Right atrium auricular region (tissue), 2 donors: ENCODE measurements around the gene MYMK. TPM values are rescaled to one million over a fixed set of nuclear protein-coding genes. Genes with fewer than 3 reads are reported as not detected.
A peak's percentile ranks its signal among the peaks of the same experiment; 100 is the strongest.
"Not testable (repeated sequence)": the region's sequence is repeated elsewhere in the genome, so short reads cannot be mapped to it uniquely, and the experiment has no call there.

ENCODE experiments used
- DNase-seq: peaks from one replicate; pipeline ENCODE4 v3.0.0-alpha.2; 2019; ENCODE audit warnings: low spot score
- H3K27ac ChIP-seq, 2 donors: fragments of 200-600 bp; sonication (generic); 1 replicate in 1 of 2; 2 replicates in 1 of 2; pipeline ENCODE4 v1.5.1; 2016 to 2019
- H3K27me3 ChIP-seq, 2 donors: fragments of 200-600 bp; sonication (generic); one replicate each; pipeline versions ENCODE4 v1.5.1 to v1.6.0; 2017 to 2019
- H3K36me3 ChIP-seq: fragments of 200-600 bp; sonication (generic); one replicate; pipeline ENCODE4 v1.5.1; 2016
- H3K4me1 ChIP-seq, 2 donors: fragments of 200-600 bp; sonication (generic); one replicate each; pipeline versions ENCODE4 v1.5.1 to v1.6.0; 2017 to 2019
- H3K4me3 ChIP-seq, 2 donors: fragments of 200-600 bp; sonication (generic); 1 replicate in 1 of 2; 2 replicates in 1 of 2; pipeline ENCODE4 v1.5.1; 2017 to 2019; ENCODE audit warnings: mild to moderate bottlenecking in 1 of 2, moderate library complexity in 1 of 2
- H3K9me3 ChIP-seq, 2 donors: fragments of 200-600 bp; sonication (generic); one replicate each; pipeline ENCODE4 v1.5.1; 2019
- CTCF ChIP-seq, 2 donors: fragments of 200-600 bp; sonication (generic); IDR thresholded peaks; one replicate each; pipeline ENCODE4 v1.5.1; 2019; ENCODE audit warnings: antibody characterized with exemption in 2 of 2
- total RNA-seq, 2 donors: library from RNA; depleted of rRNA; stranded (reverse); fragments of >200 nt; gene quantifications; one replicate each; pipeline ENCODE4 v1.1.0, GENCODE V29; 2016

Gene MYMK
- total RNA-seq, 2 donors from 2014 or later, result not detected

DNA sequence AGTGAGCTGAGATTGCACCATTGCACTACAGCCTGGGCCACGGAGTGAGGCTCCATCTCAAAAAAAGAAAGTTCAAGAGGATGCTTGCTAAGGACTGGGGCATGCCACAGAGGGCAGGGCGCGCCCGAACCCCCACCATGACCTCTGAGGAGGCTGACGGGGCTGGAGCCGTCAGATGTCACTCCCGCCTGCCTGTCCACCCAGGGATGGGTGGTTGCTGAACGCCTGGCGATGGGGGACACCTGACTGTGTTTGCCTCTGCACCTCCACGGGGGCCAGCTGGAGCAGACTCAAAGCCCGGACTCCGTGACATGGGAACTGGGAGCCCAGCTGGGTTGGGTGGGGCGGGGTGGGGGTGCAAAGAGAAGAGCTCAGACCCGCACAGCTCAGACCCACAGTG, 41.6 kb upstream of the MYMK start:
- Histone ChIP-seq H3K27me3 (no peaks in the 10 kb centered on the region), H3K4me1 (peaks cover 0 to 22% of the 10 kb centered on the region in 2 donors), H3K36me3 (peaks cover 10% of the 10 kb centered on the region), H3K27ac (no peak overlapping the region), H3K9me3 (no peaks in the 10 kb centered on the region), H3K4me3 (no peak overlapping the region)
- no peak for DNase-seq
- TF ChIP-seq CTCF (IDR thresholded peaks at IDR 0.05), result no peak

GRCh38 chr9:133564451-133565116, 39.8 kb upstream of the MYMK start:
- Histone ChIP-seq H3K27me3 (no peaks in the 10 kb centered on the region), H3K27ac (peak overlapping the region; percentile 39 to 78), H3K4me3 (no peak overlapping the region), H3K9me3 (no peaks in the 10 kb centered on the region), H3K4me1 (peaks cover 0 to 38% of the 10 kb centered on the region in 2 donors), H3K36me3 (peaks cover 7% of the 10 kb centered on the region)
- DNase-seq, result no peak
- TF ChIP-seq CTCF (IDR thresholded peaks at IDR 0.05), result peak in 1 of 2 donors; percentile 66

- H3K27me3 ChIP-seq, DNase-seq, H3K36me3 ChIP-seq, H3K9me3 ChIP-seq, H3K4me3 ChIP-seq: not testable (repeated sequence)
- Histone ChIP-seq H3K27ac (peak overlapping the region in 1 of 2 donors; percentile 59), H3K4me1 (peaks cover 0 to 45% of the 10 kb centered on the region in 2 donors)
- TF ChIP-seq CTCF (IDR thresholded peaks at IDR 0.05), result peak in 1 of 2 donors; percentile 88
Observed at GRCh38 chr9:133563814-133564213, 39.1 kb upstream of the MYMK start.

- H3K9me3 ChIP-seq, result no peaks in the 10 kb centered on the region
- no peak for TF ChIP-seq CTCF (IDR thresholded peaks at IDR 0.05)
- peak; percentile 89 for DNase-seq
- no peaks in the 10 kb centered on the region for H3K27me3 ChIP-seq
- no peak overlapping the region for H3K4me3 ChIP-seq
- H3K4me1 ChIP-seq, result peaks cover 0 to 50% of the 10 kb centered on the region in 2 donors
- H3K27ac ChIP-seq, result peak overlapping the region in 1 of 2 donors; percentile 59
- H3K36me3 ChIP-seq, result no peaks in the 10 kb centered on the region
Observed at GRCh38 chr9:133563291-133563796, 38.6 kb upstream of the MYMK start.

GRCh38 chr9:133562611-133563290, 38.0 kb upstream of the MYMK start:
- Histone ChIP-seq H3K27ac (peak overlapping the region in 1 of 2 donors; percentile 59), H3K27me3 (no peaks in the 10 kb centered on the region), H3K4me1 (peaks cover 0 to 56% of the 10 kb centered on the region in 2 donors), H3K4me3 (no peak overlapping the region), H3K9me3 (no peaks in the 10 kb centered on the region), H3K36me3 (no peaks in the 10 kb centered on the region)
- TF ChIP-seq CTCF (IDR thresholded peaks at IDR 0.05), result no peak
- DNase-seq, result no peak
